HL-60 (cell line): Measurements from ENCODE around the gene ABI3BP.

Source experiments
- DNase-seq, 2 experiments: peaks; one replicate each; pipeline ENCODE4 v3.0.0-alpha.2; 2010 to 2020; ENCODE audit warnings: low read depth in 1 of 2, low spot score in 1 of 2
- H3K27ac ChIP-seq: fragments of 250-450 bp; sonication (Bioruptor Pico); replicated peaks from 2 replicates; pipeline ENCODE4 v1.5.1; 2020; ENCODE audit warnings: mild to moderate bottlenecking, moderate library complexity
- H3K27me3 ChIP-seq: fragments of 250-450 bp; sonication (Bioruptor Pico); 2 replicates; pipeline ENCODE4 v1.5.1; 2021; ENCODE audit warnings: mild to moderate bottlenecking, moderate library complexity; ENCODE audit not compliant: insufficient read depth, poor library complexity, severe bottlenecking
- H3K4me3 ChIP-seq: replicated peaks from 2 replicates; pipeline ENCODE4 v1.5.1; 2011; ENCODE audit warnings: mild to moderate bottlenecking, control low read depth, low read length; ENCODE audit not compliant: insufficient read depth
- GABPA ChIP-seq: IDR thresholded peaks from 2 replicates; pipeline ENCODE4 v1.6.1; 2012; ENCODE audit warnings: low read depth
- POLR2AphosphoS5 ChIP-seq: IDR thresholded peaks from 2 replicates; pipeline ENCODE4 v1.6.1; 2012; ENCODE audit warnings: low read depth
- SPI1 ChIP-seq: IDR thresholded peaks from 2 replicates; pipeline ENCODE4 v1.6.1; 2012; ENCODE audit warnings: low read depth, mild to moderate bottlenecking, borderline replicate concordance
- TF ChIP-seq, protein P1 (sequence below): IDR thresholded peaks from one replicate; pipeline ENCODE4 v1.5.1; 2011; ENCODE audit warnings: low read length, control low read depth, inconsistent platforms; ENCODE audit not compliant: insufficient read depth
- TF ChIP-seq, protein P2 (sequence below): IDR thresholded peaks from 2 replicates; pipeline ENCODE4 v1.6.1; 2012; ENCODE audit warnings: low read depth; ENCODE audit not compliant: insufficient replicate concordance

The ABI3BP gene

GRCh38 chr3:100896994-100897393 lies 96.2 kb downstream of the ABI3BP start:
- TF ChIP-seq GABPA (no peak), POLR2AphosphoS5 (no peak), SPI1 (no peak)
- TF ChIP-seq, protein P1, sequence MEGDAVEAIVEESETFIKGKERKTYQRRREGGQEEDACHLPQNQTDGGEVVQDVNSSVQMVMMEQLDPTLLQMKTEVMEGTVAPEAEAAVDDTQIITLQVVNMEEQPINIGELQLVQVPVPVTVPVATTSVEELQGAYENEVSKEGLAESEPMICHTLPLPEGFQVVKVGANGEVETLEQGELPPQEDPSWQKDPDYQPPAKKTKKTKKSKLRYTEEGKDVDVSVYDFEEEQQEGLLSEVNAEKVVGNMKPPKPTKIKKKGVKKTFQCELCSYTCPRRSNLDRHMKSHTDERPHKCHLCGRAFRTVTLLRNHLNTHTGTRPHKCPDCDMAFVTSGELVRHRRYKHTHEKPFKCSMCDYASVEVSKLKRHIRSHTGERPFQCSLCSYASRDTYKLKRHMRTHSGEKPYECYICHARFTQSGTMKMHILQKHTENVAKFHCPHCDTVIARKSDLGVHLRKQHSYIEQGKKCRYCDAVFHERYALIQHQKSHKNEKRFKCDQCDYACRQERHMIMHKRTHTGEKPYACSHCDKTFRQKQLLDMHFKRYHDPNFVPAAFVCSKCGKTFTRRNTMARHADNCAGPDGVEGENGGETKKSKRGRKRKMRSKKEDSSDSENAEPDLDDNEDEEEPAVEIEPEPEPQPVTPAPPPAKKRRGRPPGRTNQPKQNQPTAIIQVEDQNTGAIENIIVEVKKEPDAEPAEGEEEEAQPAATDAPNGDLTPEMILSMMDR: no peak
- TF ChIP-seq, protein P2, sequence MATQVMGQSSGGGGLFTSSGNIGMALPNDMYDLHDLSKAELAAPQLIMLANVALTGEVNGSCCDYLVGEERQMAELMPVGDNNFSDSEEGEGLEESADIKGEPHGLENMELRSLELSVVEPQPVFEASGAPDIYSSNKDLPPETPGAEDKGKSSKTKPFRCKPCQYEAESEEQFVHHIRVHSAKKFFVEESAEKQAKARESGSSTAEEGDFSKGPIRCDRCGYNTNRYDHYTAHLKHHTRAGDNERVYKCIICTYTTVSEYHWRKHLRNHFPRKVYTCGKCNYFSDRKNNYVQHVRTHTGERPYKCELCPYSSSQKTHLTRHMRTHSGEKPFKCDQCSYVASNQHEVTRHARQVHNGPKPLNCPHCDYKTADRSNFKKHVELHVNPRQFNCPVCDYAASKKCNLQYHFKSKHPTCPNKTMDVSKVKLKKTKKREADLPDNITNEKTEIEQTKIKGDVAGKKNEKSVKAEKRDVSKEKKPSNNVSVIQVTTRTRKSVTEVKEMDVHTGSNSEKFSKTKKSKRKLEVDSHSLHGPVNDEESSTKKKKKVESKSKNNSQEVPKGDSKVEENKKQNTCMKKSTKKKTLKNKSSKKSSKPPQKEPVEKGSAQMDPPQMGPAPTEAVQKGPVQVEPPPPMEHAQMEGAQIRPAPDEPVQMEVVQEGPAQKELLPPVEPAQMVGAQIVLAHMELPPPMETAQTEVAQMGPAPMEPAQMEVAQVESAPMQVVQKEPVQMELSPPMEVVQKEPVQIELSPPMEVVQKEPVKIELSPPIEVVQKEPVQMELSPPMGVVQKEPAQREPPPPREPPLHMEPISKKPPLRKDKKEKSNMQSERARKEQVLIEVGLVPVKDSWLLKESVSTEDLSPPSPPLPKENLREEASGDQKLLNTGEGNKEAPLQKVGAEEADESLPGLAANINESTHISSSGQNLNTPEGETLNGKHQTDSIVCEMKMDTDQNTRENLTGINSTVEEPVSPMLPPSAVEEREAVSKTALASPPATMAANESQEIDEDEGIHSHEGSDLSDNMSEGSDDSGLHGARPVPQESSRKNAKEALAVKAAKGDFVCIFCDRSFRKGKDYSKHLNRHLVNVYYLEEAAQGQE: no peak
- H3K27me3 ChIP-seq: no peaks in the 10 kb centered on the region
- H3K4me3 ChIP-seq: no peak overlapping the region

DNA sequence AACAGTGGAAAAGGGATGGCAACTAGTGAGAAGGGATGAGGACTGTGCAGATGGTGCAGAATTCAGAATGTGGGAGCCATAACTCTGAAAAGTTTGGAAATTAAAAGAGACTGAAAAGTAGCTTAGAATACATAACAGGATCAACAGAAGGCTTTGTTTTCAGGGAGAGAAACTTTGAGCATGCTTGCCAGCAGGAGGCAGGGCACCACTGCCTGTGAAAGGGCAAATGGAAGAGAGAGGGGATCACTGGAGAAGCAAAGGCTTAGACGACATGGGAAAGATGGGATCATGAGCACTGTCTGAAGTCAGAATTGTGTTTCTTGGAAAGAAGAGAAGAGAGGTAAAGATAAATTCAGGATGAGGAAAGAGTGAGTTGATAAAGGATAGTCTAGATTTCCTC lies 99.6 kb downstream of the ABI3BP start:
- DNase-seq: no peak
- no peak for TF ChIP-seq GABPA
- TF ChIP-seq, protein P1: no peak
- no peak for TF ChIP-seq POLR2AphosphoS5
- TF ChIP-seq, protein P2: no peak
- no peak for TF ChIP-seq SPI1
- Histone ChIP-seq H3K27me3 (no peaks in the 10 kb centered on the region), H3K27ac (no peak overlapping the region), H3K4me3 (no peak overlapping the region)

More at GRCh38 chr3:100896994-100897393, 96.2 kb downstream of the ABI3BP start:
- no peak overlapping the region for H3K27ac ChIP-seq
- DNase-seq: no peak

DNA sequence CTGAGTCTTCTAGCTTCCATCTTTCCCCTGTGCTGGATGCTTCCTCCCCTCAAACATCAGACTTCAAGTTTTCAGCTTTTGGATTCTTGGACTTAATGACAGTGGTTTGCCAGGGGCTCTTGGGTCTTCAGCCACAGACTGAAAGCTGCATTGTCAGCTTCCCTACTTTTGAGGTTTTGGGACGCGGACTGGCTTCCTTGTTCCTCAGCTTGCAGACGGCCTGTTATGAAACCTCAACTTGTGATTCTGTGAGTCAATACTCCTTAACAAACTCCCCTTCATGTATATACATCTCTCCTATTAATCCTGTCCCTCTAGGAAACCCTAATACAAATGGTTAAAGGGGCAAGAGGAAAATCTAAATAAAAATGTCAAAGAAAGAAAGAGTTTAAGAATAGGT lies 100.1 kb downstream of the ABI3BP start:
- no peak overlapping the region for H3K4me3 ChIP-seq
- H3K27ac ChIP-seq: no peak overlapping the region
- H3K27me3 ChIP-seq: no peaks in the 10 kb centered on the region
- TF ChIP-seq SPI1 (peak; percentile 56; the same call in 1 of the 2 replicates), POLR2AphosphoS5 (no peak), GABPA (no peak)
- TF ChIP-seq, protein P1: no peak
- TF ChIP-seq, protein P2: no peak
- DNase-seq: peak in 1 of 2 experiments; percentile 43
